ENCODE results near the gene RXRG.

DNA sequence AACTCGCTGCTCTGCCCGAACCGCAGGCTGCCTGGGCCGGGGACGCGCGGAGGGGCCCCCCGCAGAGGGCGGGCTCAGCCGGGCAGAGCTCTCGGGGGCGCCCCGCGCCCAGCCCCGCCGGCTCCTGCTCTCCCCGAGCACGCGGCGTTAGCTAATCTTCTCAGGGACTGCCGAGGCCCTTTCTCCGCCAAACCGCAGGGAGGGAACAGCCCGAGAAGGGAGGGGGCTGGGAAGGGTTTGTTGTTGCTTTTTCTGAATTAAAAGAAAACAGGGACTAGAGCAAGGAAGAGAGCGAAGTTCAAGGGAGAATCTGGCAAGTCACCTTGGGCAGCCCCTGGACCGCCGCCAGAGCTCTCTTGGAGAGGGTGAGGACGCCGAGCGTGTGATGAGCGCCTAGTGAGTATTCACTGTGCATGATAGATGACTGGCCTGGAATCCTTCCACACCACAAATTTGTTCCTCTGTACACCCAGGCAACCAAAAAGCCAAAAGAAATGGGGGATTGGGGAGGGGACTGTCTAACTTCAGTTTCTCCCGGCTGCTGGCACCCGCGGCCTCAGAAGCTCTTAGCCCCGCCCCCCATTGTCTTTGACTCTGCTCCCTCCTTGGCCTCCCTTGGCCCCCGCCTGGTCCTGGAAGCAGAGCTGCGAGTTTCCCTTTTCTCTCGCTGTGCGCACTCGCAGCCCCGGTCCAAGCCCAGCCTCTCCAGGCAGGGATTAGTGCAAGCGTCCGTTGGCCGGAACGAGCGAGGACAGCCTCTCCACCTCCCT is 68.7 kb downstream of the RXRG start:
- TF ChIP-seq ZNF274 (IDR thresholded peaks at IDR 0.05; ENCODE audit: low read depth, low read length) (no peak), SUZ12 (IDR thresholded peaks at IDR 0.05; ENCODE audit: extremely low read depth, insufficient read depth, insufficient read length) (no peak), YY1 (IDR thresholded peaks at IDR 0.05; ENCODE audit: insufficient read depth, insufficient read length) (no peak)
